Epithelial cell of esophagus (primary cell): ENCODE data around the gene PKD1L1.

Experiments
- DNase-seq: peaks from one replicate; pipeline ENCODE4 v3.0.0; 2010; ENCODE audit warnings: low read depth
- H3K4me3 ChIP-seq: 2 replicates; pipeline ENCODE4 v1.5.1; 2011; ENCODE audit warnings: mild to moderate bottlenecking, low read length, control low read depth
- TF ChIP-seq, protein P1 (sequence below): IDR thresholded peaks from 2 replicates; pipeline ENCODE4 v1.5.1; 2011; ENCODE audit warnings: low read depth, mild to moderate bottlenecking, low read length, control low read depth, inconsistent platforms; ENCODE audit not compliant: insufficient read depth; ENCODE audit errors: missing control alignments

PKD1L1 gene

GRCh38 chr7:47837826-47838225 is 110.4 kb downstream of the PKD1L1 start:
- DNase-seq = no peak
- TF ChIP-seq, protein P1, sequence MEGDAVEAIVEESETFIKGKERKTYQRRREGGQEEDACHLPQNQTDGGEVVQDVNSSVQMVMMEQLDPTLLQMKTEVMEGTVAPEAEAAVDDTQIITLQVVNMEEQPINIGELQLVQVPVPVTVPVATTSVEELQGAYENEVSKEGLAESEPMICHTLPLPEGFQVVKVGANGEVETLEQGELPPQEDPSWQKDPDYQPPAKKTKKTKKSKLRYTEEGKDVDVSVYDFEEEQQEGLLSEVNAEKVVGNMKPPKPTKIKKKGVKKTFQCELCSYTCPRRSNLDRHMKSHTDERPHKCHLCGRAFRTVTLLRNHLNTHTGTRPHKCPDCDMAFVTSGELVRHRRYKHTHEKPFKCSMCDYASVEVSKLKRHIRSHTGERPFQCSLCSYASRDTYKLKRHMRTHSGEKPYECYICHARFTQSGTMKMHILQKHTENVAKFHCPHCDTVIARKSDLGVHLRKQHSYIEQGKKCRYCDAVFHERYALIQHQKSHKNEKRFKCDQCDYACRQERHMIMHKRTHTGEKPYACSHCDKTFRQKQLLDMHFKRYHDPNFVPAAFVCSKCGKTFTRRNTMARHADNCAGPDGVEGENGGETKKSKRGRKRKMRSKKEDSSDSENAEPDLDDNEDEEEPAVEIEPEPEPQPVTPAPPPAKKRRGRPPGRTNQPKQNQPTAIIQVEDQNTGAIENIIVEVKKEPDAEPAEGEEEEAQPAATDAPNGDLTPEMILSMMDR = no peak
- no peak overlapping the region for H3K4me3 ChIP-seq

GRCh38 chr7:47836503-47837202 is 111.6 kb downstream of the PKD1L1 start:
- TF ChIP-seq, protein P1 = no peak
- H3K4me3 ChIP-seq = no peak overlapping the region
- no peak for DNase-seq

DNA sequence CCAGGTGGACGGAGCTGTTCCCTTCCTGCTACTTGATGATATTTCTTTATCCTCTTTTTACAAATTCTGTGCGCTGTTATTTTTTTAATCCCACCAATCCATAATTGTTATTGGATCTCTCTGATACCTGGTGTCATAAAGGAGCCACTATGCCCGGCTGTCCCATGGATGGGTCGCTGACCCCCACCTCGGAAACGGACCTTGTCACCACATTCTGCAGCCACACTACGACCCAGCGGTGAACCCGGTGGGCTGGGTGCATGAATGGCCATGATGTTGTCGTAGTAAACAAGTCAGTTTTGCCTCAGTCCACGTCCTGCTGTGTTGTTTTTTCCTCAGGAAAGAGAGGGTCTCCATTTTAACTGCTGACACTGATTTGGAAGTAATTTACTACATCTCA is 112.2 kb downstream of the PKD1L1 start:
- TF ChIP-seq, protein P1 = no peak
- no peak overlapping the region for H3K4me3 ChIP-seq
- no peak for DNase-seq

DNA sequence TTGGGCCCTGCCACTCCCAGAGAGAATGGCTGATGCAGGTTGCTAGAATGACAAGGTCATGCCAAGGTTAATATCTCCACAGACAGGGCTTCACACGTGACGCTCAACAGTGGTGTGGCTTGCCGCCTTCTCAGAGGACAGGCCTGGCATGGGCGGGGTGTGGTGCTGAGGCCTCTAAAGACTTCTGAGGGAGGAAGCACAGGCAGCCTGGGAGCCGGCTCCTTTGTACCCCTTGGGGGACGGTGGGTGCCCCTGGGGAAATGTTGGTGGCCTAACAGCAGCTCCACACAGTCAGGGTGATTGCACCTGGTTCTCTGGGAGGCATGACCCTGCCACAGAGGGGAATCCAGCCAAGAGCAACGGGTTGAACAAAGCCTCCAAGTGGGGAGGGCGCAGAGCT is 115.1 kb downstream of the PKD1L1 start:
- TF ChIP-seq, protein P1 = no peak
- H3K4me3 ChIP-seq = no peak overlapping the region
- no peak for DNase-seq

- H3K4me3 ChIP-seq = no peak overlapping the region
- DNase-seq = no peak
- TF ChIP-seq, protein P1 = no peak
Observed at GRCh38 chr7:47832105-47832715, 116.1 kb downstream of the PKD1L1 start.

- H3K4me3 ChIP-seq = no peak overlapping the region
- no peak for DNase-seq
- TF ChIP-seq, protein P1 = no peak
Observed at GRCh38 chr7:47830015-47830414, 118.3 kb downstream of the PKD1L1 start.

GRCh38 chr7:47827871-47828270 is 120.4 kb downstream of the PKD1L1 start:
- DNase-seq = no peak
- TF ChIP-seq, protein P1 = no peak
- no peak overlapping the region for H3K4me3 ChIP-seq
